KOPT-K1 (cell line): ENCODE results near the gene ZFP36L2.
"Not testable (repeated sequence)": the region's sequence is repeated elsewhere in the genome, so short reads cannot be mapped to it uniquely, and the experiment has no call there.

Experiments
- H3K27ac ChIP-seq: fragments of 200-600 bp; sonication (generic); 2 replicates; pipeline ENCODE4 v1.5.1; 2016; ENCODE audit warnings: antibody characterized with exemption, mild to moderate bottlenecking, low read depth, low read length; ENCODE audit not compliant: poor library complexity, severe bottlenecking
- H3K36me3 ChIP-seq: fragments of 200-600 bp; sonication (generic); 2 replicates; pipeline ENCODE4 v1.5.1; 2017; ENCODE audit warnings: antibody characterized with exemption, mild to moderate bottlenecking, low read length, moderate library complexity; ENCODE audit not compliant: insufficient read depth
- H3K9me3 ChIP-seq: fragments of 200-600 bp; sonication (generic); 2 replicates; pipeline ENCODE4 v1.5.1; 2017; ENCODE audit warnings: antibody characterized with exemption, low read length, mild to moderate bottlenecking; ENCODE audit not compliant: insufficient read depth, poor library complexity, severe bottlenecking

ZFP36L2 gene

DNA sequence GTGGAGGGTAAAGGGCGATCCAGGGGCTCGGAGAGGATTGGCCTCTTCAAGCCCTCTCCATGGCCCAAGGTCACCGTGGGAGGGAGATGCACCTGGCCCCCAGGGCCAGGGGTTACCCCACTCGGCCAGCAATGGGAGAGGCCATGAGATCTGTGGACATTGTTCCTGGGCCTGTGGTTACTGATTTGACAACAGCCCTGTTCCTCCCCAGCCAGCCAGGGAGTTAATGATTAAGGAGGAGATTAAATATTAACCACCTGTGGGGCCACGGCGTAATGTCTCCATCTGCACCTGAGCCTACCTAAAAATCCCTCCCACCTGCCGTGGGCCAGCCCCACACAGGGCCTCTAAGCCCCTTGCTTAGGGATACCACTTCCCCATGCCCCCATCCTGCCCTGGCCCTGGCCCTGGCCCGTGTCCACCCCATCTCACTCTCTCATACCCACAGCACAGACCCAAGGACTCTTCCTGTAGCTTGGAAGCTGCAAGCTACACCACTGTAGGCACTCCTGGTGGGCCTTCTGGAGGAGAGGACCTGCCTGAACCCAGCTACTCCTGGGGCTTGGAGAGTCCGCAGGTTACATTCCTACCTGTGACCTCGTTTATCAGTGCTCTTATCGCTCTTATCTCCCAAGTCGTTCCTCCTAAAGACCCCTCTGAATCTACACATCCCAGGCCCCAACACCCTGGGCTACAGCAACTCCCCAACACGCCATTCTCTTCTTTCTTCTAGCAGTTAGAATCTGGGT lies 32.1 kb downstream of the ZFP36L2 start:
- H3K36me3 ChIP-seq, result no peaks in the 10 kb centered on the region
- peak overlapping the region; percentile 100 for H3K27ac ChIP-seq
- H3K9me3 ChIP-seq, result no peaks in the 10 kb centered on the region

GRCh38 chr2:43193652-43194120 lies 32.7 kb downstream of the ZFP36L2 start:
- Histone ChIP-seq H3K36me3 (no peaks in the 10 kb centered on the region), H3K27ac (peak overlapping the region; percentile 100), H3K9me3 (no peaks in the 10 kb centered on the region)

DNA sequence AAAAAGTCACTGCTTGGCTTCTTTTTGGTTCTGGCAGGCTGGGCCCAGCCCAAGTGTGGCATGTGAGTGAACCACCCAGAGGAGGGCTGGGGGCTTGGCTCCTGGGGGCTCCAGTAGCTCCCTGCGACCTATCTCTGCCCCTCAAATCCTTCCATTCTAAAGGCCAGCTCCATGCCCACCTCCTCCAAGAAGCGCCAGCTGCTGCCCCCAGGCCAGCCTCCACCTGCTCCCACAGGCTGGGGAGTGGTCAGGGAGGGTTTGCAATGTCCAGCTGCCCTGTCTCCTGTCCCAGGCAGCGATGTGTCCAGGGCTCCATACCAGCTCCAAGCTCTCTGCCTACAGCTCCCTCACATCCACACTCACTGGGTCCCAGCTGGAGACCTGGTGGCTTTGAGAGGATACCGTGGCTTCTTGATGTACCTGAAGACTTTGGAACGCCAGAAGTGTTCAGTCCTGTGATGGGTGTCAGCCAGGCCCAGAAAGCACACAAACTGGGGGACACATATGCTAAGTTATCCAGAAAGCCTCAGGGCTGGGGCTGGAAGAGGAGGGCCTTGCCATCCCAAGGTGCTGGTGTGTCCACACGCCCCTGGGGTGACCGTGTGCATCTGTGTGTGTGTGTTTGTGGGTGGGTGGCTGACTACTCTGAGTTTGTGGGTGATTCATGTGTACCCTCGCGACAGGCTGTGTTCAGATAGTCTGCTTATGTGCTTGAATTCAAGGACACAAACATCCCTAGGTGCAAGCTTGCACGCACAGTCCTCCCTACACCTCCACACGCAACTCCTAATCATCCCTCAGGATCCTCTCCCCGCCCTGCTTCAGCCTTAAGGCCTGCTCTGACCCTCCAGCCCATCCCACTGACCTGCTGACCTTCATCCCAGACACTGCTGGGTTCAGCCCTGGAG lies 33.4 kb downstream of the ZFP36L2 start:
- no peaks in the 10 kb centered on the region for H3K9me3 ChIP-seq
- no peaks in the 10 kb centered on the region for H3K36me3 ChIP-seq
- peak overlapping the region; percentile 100 for H3K27ac ChIP-seq

- Histone ChIP-seq H3K36me3 (no peaks in the 10 kb centered on the region), H3K9me3 (no peaks in the 10 kb centered on the region), H3K27ac (peak overlapping the region; percentile 100)
These were observed 34.4 kb downstream of the ZFP36L2 start for GRCh38 chr2:43191947-43192516.

DNA sequence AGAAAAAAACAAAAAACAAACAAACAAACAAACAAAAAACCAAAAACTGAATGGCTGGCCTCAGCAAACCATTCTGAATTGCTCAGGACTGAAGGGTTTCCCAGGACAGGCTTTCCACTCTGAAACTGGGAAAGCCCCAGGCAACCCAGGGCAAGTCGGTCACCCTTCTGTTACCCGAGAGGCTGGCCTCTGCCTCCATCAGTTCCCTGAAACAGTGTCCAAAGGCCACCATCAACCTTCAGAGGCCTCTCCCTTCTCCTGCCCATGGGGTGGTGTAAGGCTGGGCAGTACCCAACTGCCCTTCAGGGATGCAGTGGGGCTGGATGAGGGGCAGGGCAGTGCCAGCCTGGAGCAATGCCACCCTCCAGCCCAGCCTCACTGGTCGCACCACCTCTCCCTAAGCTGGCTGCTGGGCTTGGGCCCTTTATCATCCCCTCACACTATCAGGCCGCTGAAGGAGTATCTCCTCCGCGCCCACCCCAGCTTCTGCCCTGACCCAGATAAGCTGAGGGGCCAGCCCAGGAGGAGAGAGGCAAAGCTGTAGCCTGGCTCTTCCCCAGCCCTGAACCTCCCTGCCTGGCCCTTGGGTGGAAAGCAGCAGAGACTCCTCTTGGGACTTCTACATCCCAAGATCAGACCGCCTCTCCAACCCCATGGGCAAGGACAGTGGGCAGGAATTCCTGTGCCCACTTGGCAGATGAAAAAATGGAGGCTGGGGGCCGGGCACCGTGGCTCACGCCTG lies 35.9 kb downstream of the ZFP36L2 start:
- Histone ChIP-seq H3K9me3 (no peaks in the 10 kb centered on the region), H3K36me3 (no peaks in the 10 kb centered on the region), H3K27ac (no peak overlapping the region)

DNA sequence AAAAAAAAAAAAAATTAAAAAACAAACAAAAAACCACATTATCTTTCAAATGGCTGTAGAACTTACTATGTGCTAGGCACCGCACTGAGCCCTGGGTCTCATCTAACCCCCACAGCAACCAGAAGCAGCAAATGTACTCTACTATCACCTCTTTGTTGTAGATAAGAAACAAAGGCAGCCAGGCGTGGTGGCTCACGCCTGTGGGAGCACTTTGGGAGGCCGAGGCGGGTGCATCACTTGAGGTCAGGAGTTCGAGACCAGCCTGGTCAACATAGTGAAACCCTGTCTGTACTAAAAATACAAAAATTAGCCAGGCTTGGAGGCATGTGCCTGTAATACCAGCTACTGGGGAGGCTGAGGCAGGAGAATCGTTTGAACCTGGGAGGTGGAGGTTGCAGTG lies 36.5 kb downstream of the ZFP36L2 start:
- not testable (repeated sequence) for H3K9me3 ChIP-seq, H3K36me3 ChIP-seq, H3K27ac ChIP-seq

DNA sequence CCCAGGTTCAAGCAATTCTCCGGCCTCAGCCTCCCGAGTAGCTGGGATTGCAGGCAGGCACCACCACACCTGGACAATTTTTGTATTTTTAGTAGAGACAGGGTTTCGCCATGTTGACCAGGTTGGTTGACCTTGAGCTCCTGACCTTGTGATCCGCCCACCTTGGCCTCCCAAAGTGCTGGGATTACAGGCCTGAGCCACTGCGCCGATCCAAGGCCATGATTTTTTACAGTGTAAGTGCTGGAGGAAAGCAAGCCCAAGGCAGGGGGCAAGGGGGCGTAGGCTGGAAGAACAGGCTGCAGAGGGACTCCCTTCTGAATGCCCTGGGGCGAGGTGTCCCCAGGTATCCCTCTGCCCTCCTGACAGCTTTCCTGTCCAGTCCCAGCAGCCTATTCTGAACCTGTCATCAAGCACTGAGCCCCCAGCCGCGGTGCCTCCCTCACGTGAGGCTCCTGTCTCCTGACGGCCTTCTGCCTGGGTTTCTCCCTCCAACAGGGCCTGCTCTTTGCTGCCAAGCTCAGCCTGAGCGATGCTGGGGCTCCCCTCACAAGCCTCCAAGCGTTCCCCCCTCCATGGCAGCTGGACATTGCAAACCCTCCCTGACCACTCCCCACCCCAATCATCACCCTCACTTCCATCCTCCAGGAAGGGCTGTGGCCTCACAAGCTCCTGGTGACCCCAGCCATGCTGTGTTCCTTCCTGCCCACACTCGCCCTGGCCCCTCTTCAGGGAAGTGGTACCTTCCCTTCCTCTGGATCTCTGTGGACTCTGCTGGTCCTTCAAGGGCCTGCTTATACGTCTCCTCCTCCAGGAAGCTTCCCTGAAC lies 37.6 kb downstream of the ZFP36L2 start:
- Histone ChIP-seq H3K27ac (no peak overlapping the region), H3K36me3 (no peaks in the 10 kb centered on the region), H3K9me3 (no peaks in the 10 kb centered on the region)

- H3K9me3 ChIP-seq, result no peaks in the 10 kb centered on the region
- H3K27ac ChIP-seq, result peak overlapping the region; percentile 25
- no peaks in the 10 kb centered on the region for H3K36me3 ChIP-seq
These were observed 39.6 kb downstream of the ZFP36L2 start for GRCh38 chr2:43186679-43187374.

DNA sequence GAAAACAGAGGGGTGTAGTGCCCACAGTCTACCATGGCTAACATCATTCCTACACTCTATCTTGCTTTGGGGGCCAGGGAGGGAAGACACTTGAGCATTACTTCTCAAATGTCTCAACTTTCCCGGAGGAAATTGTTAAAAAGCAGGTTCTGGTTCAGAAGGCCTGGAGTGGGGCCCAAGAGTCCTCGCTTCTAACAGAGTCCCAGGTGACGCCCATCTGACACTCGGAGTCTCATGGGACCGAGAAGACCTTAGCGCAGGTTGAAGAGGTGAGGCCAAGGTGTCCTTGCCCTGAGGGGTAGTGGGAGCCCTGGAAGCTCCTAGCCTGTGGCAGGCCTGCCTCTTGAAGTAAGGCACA lies 40.1 kb downstream of the ZFP36L2 start:
- H3K36me3 ChIP-seq, result no peaks in the 10 kb centered on the region
- peak overlapping the region; percentile 25 for H3K27ac ChIP-seq
- no peaks in the 10 kb centered on the region for H3K9me3 ChIP-seq

DNA sequence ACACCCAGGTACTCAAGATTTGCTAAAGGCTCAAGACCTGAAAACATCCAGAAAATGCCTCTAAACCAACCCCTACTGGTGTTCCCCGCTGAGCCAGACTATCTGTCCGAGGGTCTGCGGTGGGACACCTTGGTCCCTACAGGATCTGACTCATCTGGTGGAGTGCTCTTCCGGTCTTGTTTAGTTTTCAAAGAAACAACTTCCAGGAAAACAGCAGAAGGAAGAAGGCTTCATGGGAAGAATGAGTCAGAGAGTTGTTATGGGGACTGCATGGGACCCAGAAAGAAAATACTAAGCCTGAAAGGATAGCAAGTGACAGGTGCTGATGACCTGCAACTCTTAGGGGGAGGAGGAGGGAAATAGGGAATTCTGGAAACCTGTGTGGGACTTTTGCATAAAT lies 41.3 kb downstream of the ZFP36L2 start:
- Histone ChIP-seq H3K36me3 (no peaks in the 10 kb centered on the region), H3K9me3 (no peaks in the 10 kb centered on the region), H3K27ac (no peak overlapping the region)

DNA sequence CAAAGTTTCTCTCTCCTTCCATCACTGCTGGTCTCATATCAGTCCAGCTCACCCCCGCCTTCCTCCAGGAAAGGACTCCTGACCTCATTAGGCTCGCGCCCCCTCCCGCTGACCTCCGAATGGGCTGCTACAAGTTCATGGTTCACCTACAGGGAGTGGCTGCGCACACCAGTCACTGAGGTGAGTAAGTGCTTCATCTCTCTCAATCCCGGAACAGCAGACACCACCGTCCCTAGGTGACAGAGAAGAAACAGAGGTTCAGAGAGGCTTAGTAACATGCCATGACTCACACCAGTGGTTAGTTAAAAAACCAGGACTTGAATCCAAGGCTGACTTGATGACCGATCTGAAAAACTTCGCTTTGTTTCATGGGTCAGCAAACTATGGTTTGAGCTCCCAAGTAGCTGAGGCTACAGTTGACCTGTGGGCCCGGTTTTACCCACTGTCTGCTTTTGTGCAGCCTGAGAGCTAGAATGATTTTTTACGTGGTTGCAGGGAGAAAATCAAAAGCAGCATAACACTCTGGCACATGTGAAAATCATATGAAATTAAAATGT lies 42.0 kb downstream of the ZFP36L2 start:
- Histone ChIP-seq H3K36me3 (no peaks in the 10 kb centered on the region), H3K27ac (no peak overlapping the region), H3K9me3 (no peaks in the 10 kb centered on the region)

DNA sequence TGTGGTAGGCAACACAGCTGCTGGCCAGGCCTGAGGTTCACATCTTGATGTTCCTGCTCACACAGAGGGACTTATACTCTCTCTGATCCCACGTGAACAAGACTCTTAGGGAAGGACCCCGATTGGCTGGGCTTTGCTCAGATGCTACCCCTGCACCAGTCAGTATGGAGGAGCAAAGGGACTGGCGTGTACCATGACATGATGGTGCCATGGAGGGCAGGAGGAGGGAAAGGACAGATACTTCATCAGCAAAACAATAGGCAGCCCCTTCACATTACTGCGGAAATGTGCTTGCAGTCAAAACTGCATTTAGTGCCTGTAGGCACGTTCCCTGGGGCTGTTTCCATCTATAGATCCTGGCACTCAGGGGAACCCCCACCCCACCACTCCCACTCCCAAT lies 42.7 kb downstream of the ZFP36L2 start:
- Histone ChIP-seq H3K36me3 (no peaks in the 10 kb centered on the region), H3K9me3 (no peaks in the 10 kb centered on the region), H3K27ac (no peak overlapping the region)

GRCh38 chr2:43180897-43181296 lies 45.5 kb downstream of the ZFP36L2 start:
- H3K36me3 ChIP-seq, result no peaks in the 10 kb centered on the region
- no peak overlapping the region for H3K27ac ChIP-seq
- H3K9me3 ChIP-seq, result no peaks in the 10 kb centered on the region
